GM19468 (cell line): ENCODE data around the gene MAT2A.
"Not testable (repeated sequence)": the region's sequence is repeated elsewhere in the genome, so short reads cannot be mapped to it uniquely, and the experiment has no call there.

Experiments
- ATAC-seq: cut with Tn5 transposase; IDR thresholded peaks from one replicate; pipeline ENCODE4 v1.9.1; 2021; ENCODE audit warnings: mild to moderate bottlenecking, moderate library complexity, moderate number of reproducible peaks; ENCODE audit not compliant: unreplicated experiment; ENCODE audit errors: extremely low read depth

The MAT2A gene

GRCh38 chr2:85523903-85524335, 15.0 kb upstream of the MAT2A start:
- ATAC-seq: no peak

- ATAC-seq: no peak
These were observed 14.5 kb upstream of the MAT2A start for GRCh38 chr2:85524336-85524908.

GRCh38 chr2:85525029-85525428, 13.9 kb upstream of the MAT2A start:
- ATAC-seq: no peak

GRCh38 chr2:85525567-85525966, 13.4 kb upstream of the MAT2A start:
- ATAC-seq: no peak

- ATAC-seq: no peak
These were observed 11.2 kb upstream of the MAT2A start for GRCh38 chr2:85527787-85528186.

- no peak for ATAC-seq
These were observed 10.6 kb upstream of the MAT2A start for GRCh38 chr2:85528355-85528754.

GRCh38 chr2:85529809-85530208, 9.2 kb upstream of the MAT2A start:
- no peak for ATAC-seq

GRCh38 chr2:85531589-85531988, 7.4 kb upstream of the MAT2A start:
- no peak for ATAC-seq

GRCh38 chr2:85534099-85534498, 4.9 kb upstream of the MAT2A start:
- ATAC-seq: no peak

GRCh38 chr2:85534881-85535280, 4.1 kb upstream of the MAT2A start:
- ATAC-seq: no peak

- ATAC-seq: no peak
These were observed 2.5 kb upstream of the MAT2A start for GRCh38 chr2:85536479-85536878.

- no peak for ATAC-seq
These were observed 1.1 kb upstream of the MAT2A start for GRCh38 chr2:85537600-85538506.

GRCh38 chr2:85539361-85540132, 579 bp downstream of the MAT2A start:
- peak; percentile 2 for ATAC-seq

GRCh38 chr2:85540133-85540648, 1.2 kb downstream of the MAT2A start:
- ATAC-seq: no peak

- ATAC-seq: no peak
These were observed 2.3 kb downstream of the MAT2A start for GRCh38 chr2:85541262-85541661.

GRCh38 chr2:85541753-85542457, 2.9 kb downstream of the MAT2A start:
- no peak for ATAC-seq

- ATAC-seq: no peak
These were observed 3.8 kb downstream of the MAT2A start for GRCh38 chr2:85542777-85543176.

GRCh38 chr2:85544254-85544691, 5.3 kb downstream of the MAT2A start:
- ATAC-seq: not testable (repeated sequence)

- not testable (repeated sequence) for ATAC-seq
These were observed 6.2 kb downstream of the MAT2A start for GRCh38 chr2:85544915-85545779.
